Spleen (tissue), 11 donors: ENCODE measurements around the gene KLHL6. TPM values are rescaled to one million over a fixed set of nuclear protein-coding genes. Genes with fewer than 3 reads are reported as not detected.
"Not testable (repeated sequence)": the region's sequence is repeated elsewhere in the genome, so short reads cannot be mapped to it uniquely, and the experiment has no call there.

Experiments used
- DNase-seq: peaks from one replicate; pipeline ENCODE4 v3.0.0-alpha.2; 2020
- H3K27ac ChIP-seq, 8 donors: fragments of 200-600 bp; sonication (generic) in 7 of 8; 1 replicate in 4 of 8; 2 replicates in 4 of 8; pipeline versions ENCODE4 v1.5.0 to v1.8.0; 2016 to 2021; ENCODE audit warnings: inconsistent platforms in 4 of 8, mild to moderate bottlenecking in 4 of 8, moderate library complexity in 1 of 8
- H3K27me3 ChIP-seq, 7 donors: fragments of 200-600 bp; sonication (generic) in 6 of 7; replicated peaks in 1 of 7; 1 replicate in 4 of 7; 2 replicates in 3 of 7; pipeline versions ENCODE4 v1.5.0 to v1.8.0; 2016 to 2021; ENCODE audit warnings: inconsistent platforms in 3 of 7, mild to moderate bottlenecking in 1 of 7
- H3K36me3 ChIP-seq, 6 donors: fragments of 200-600 bp; sonication (generic) in 5 of 6; 1 replicate in 4 of 6; 2 replicates in 2 of 6; pipeline versions ENCODE4 v1.5.0 to v1.8.0; 2016 to 2021; ENCODE audit warnings: inconsistent platforms in 2 of 6
- H3K4me1 ChIP-seq, 6 donors: fragments of 200-600 bp; sonication (generic) in 5 of 6; 1 replicate in 3 of 6; 2 replicates in 3 of 6; pipeline versions ENCODE4 v1.5.0 to v1.8.0; 2016 to 2021; ENCODE audit warnings: inconsistent platforms in 3 of 6
- H3K4me3 ChIP-seq, 8 donors: fragments of 200-600 bp; sonication (generic) in 7 of 8; 1 replicate in 4 of 8; 2 replicates in 4 of 8; pipeline versions ENCODE4 v1.5.0 to v1.8.0; 2016 to 2021; ENCODE audit warnings: inconsistent platforms in 4 of 8, mild to moderate bottlenecking in 4 of 8, moderate library complexity in 2 of 8
- H3K9me3 ChIP-seq, 8 donors: fragments of 200-600 bp; sonication (generic) in 7 of 8; 1 replicate in 4 of 8; 2 replicates in 4 of 8; pipeline versions ENCODE4 v1.5.0 to v1.8.0; 2016 to 2021; ENCODE audit warnings: inconsistent platforms in 4 of 8
- CTCF ChIP-seq, 11 experiments: fragments of 200-600 bp in 7 of 11; fragments of 450-650 bp in 4 of 11; sonication (generic) in 4 of 11; IDR thresholded peaks in 8 of 11; conservative IDR thresholded peaks in 3 of 11; 1 replicate in 7 of 11; 2 replicates in 4 of 11; pipeline versions ENCODE4 v1.4.0 to v1.8.0; 2016 to 2021; ENCODE audit warnings: antibody characterized with exemption in 11 of 11, inconsistent platforms in 4 of 11, mild to moderate bottlenecking in 1 of 11
- POLR2A ChIP-seq, 3 donors: fragments of 450-650 bp; IDR thresholded peaks; one replicate each; pipeline ENCODE4 v1.5.1; 2017; ENCODE audit warnings: antibody characterized with exemption in 3 of 3, mild to moderate bottlenecking in 1 of 3
- POLR2AphosphoS5 ChIP-seq, 3 donors: sonication (generic); formaldehyde crosslinking; IDR thresholded peaks; one replicate each; pipeline ENCODE4 v1.5.1; 2017; ENCODE audit warnings: antibody characterized with exemption in 3 of 3
- WGBS, 5 donors: extraction: QIAGEN DNeasy Blood & Tissue Kit in 3 of 5; methylation state at CpG; one replicate each; pipeline versions ENCODE4 v1.1.5 to v1.1.7; 2013 to 2018; 5-methylcytosine and 5-hydroxymethylcytosine counted together
- intact Hi-C: fragments of 100-400 bp; cut with DNase I; formaldehyde crosslinking; loops from one replicate; pipeline ENCODE4 v1.15.0; 2023; ENCODE audit warnings: low total_unique reads
- polyA plus RNA-seq, 3 donors: library from polyadenylated mRNA; stranded (reverse); fragments of 200-250 nt; gene quantifications; one replicate each; pipeline ENCODE4 v1.2.1, GENCODE V29; 2013
- total RNA-seq, 7 donors: library from RNA; depleted of rRNA in 3 of 7; stranded (reverse); fragments of >200 nt in 3 of 7; fragmentation: NEBNext Ultra II Directional in 4 of 7; extraction: Animal tissue kit (Norgen Biotek cat#: 25700) in 4 of 7; gene quantifications; one replicate each; pipeline versions ENCODE4 v1.1.0 to v1.2.1, GENCODE V29; 2016 to 2021
- donor health status: healthy with polysubstance abuse.
- donor health status: DM: no; HTN: no; CAD: no; lungs with moderate emphysema.
- donor health status: DM: no; HTN: no; CAD: no.
- donor health status: Bipolar disorder and iron deficiency.
- donor health status: healthy.
- donor health status: DM: no; HTN: no; CAD: no.
- donor health status: DM: yes; HTN: yes; CAD: no.

KLHL6 gene
- total and polyA plus RNA-seq, 10 donors: 10.8 to 51.8 (median 33.0) TPM

GRCh38 chr3:183477801-183478456, 77.6 kb downstream of the KLHL6 start:
- no peak for TF ChIP-seq CTCF (IDR thresholded peaks at IDR 0.05 in 8 of 11, conservative IDR thresholded peaks at IDR 0.05 in 3 of 11)
- no peak for TF ChIP-seq POLR2A (IDR thresholded peaks at IDR 0.05)
- TF ChIP-seq POLR2AphosphoS5 (IDR thresholded peaks at IDR 0.05): no peak
- Histone ChIP-seq H3K27me3 (peaks cover 0 to 6% (median 0%) of the 10 kb centered on the region in 7 donors), H3K4me3 (no peak overlapping the region), H3K4me1 (peaks cover 0 to under 1% (median 0%) of the 10 kb centered on the region in 6 donors), H3K36me3 (no peaks in the 10 kb centered on the region), H3K27ac (no peak overlapping the region), H3K9me3 (no peaks in the 10 kb centered on the region)
- intact Hi-C loops: no loop called here
- DNase-seq: no peak
- WGBS, 5 donors: 77 to 93% (median 87%) methylated on average over 6 to 8 of the region's 8 CpGs

GRCh38 chr3:183475764-183476162, 79.7 kb downstream of the KLHL6 start:
- H3K9me3 ChIP-seq, DNase-seq, H3K36me3 ChIP-seq, H3K4me3 ChIP-seq, H3K4me1 ChIP-seq, H3K27me3 ChIP-seq, intact Hi-C loops, H3K27ac ChIP-seq: not testable (repeated sequence)
- WGBS, 5 donors: 93 to 98% (median 97%) methylated on average over 1 of the region's 1 CpG

- Histone ChIP-seq H3K27ac (no peak overlapping the region), H3K36me3 (no peaks in the 10 kb centered on the region), H3K4me1 (no peaks in the 10 kb centered on the region), H3K27me3 (peaks cover 0 to 6% (median 0%) of the 10 kb centered on the region in 7 donors), H3K4me3 (no peak overlapping the region), H3K9me3 (no peaks in the 10 kb centered on the region)
- WGBS, 5 donors: 28 to 36% (median 32%) methylated on average over 3 of the region's 3 CpGs
- intact Hi-C loops: no loop called here
- no peak for DNase-seq
- TF ChIP-seq CTCF (IDR thresholded peaks at IDR 0.05 in 8 of 11, conservative IDR thresholded peaks at IDR 0.05 in 3 of 11) (no peak), POLR2A (IDR thresholded peaks at IDR 0.05) (no peak), POLR2AphosphoS5 (IDR thresholded peaks at IDR 0.05) (no peak)
Measured at GRCh38 chr3:183475016-183475763, 80.3 kb downstream of the KLHL6 start.

GRCh38 chr3:183473969-183474368, 81.5 kb downstream of the KLHL6 start:
- no peaks in the 10 kb centered on the region for H3K9me3 ChIP-seq
- peaks cover 0 to 6% (median 0%) of the 10 kb centered on the region in 7 donors for H3K27me3 ChIP-seq
- H3K4me1 ChIP-seq: peaks cover 0 to 10% (median 7%) of the 10 kb centered on the region in 6 donors
- intact Hi-C loops: loop anchor here (5.0 kb wide), 1 partner anchor 293 kb away; no protein-coding TSS in a partner anchor
- 91 to 97% (median 94%) methylated on average over 2 of the region's 2 CpGs for WGBS, 5 donors
- no peaks in the 10 kb centered on the region for H3K36me3 ChIP-seq
- H3K27ac ChIP-seq: no peak overlapping the region
- TF ChIP-seq CTCF (IDR thresholded peaks at IDR 0.05 in 8 of 11, conservative IDR thresholded peaks at IDR 0.05 in 3 of 11) (no peak), POLR2AphosphoS5 (IDR thresholded peaks at IDR 0.05) (no peak)
- no peak for DNase-seq
- no peak overlapping the region for H3K4me3 ChIP-seq
